Activated CD8-positive, alpha-beta memory T cell treated with anti-CD3 and anti-CD28 coated beads for 4 hours (primary cell): ENCODE measurements around the gene SPATS1.
"Not testable (repeated sequence)": the region's sequence is repeated elsewhere in the genome, so short reads cannot be mapped to it uniquely, and the experiment has no call there.

ENCODE experiments used
- DNase-seq, 2 donors: peaks; one replicate each; pipeline ENCODE4 v3.0.0-alpha.2; 2020; ENCODE audit warnings: low read depth in 2 of 2

Gene SPATS1

DNA sequence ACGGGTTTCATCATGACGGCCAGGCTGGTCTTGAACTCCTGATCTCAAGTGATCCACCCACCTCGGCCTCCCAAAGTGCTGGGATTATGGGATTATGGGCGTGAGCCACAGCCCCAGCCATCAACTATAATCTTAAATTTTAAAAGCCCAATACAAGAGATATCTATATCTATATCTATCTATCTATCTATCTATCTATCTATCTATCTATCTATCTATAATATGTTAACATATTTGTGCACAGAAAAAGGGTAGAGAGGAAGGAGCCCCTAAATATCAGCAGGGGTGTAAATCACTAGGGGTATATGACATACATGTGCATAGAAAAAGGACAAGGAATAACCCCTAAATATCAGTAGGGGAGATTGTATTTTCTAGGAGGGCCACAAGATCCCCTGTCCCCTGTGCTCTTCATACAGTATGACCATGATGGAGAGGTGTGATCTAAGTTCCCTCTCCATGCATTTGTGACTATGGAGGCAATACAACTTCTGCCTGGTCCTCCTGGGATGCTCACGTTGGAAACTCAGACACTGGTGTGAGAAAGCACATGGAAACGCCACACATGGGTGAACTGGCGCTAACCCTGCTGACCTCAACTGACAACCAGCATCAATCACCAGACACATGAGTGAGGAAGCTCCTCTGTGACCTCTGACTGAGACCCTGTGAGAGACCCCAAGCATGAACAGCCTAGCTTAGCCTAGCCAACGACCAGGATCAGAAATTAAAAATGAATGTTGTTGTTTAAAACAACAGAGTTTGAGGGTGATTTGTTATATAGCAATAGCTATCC lies 1.2 kb upstream of the SPATS1 start:
- no peak for DNase-seq

DNA sequence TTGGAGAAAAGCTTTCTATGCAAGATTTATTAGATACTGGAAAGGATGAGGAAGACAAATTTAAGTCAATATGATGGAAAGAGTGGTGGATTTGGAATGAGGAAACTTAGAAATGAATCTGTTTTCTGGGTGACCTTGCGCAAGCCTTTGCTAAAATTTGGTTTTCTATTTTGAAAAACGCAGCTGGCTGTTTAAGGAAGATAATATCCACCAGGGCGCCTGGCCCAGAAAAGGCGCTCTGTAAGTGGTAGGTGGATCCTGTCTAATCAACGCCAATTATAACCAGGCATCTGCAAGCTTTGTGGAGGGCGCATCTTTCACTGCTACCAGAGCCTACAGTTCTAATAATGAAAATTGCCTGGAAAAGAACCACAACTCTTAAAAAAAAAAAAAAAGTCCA lies 398 bp upstream of the SPATS1 start:
- DNase-seq: no peak

DNA sequence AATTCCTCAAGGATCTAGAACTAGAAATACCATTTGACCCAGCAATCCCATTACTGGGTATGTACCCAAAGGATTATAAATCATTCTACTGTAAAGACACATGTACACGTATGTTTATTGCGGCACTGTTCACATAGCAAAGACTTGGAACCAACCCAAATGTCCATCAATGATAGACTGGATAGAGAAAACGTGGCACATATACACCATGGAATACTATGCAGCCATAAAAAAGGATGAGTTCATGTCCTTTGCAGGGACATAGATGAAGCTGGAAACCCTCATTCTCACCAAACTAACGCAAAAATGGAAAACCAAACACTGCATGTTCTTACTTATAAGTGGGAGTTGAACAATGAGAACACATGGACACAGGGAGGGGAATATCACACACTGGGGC lies 4.4 kb downstream of the SPATS1 start:
- DNase-seq: not testable (repeated sequence)

DNA sequence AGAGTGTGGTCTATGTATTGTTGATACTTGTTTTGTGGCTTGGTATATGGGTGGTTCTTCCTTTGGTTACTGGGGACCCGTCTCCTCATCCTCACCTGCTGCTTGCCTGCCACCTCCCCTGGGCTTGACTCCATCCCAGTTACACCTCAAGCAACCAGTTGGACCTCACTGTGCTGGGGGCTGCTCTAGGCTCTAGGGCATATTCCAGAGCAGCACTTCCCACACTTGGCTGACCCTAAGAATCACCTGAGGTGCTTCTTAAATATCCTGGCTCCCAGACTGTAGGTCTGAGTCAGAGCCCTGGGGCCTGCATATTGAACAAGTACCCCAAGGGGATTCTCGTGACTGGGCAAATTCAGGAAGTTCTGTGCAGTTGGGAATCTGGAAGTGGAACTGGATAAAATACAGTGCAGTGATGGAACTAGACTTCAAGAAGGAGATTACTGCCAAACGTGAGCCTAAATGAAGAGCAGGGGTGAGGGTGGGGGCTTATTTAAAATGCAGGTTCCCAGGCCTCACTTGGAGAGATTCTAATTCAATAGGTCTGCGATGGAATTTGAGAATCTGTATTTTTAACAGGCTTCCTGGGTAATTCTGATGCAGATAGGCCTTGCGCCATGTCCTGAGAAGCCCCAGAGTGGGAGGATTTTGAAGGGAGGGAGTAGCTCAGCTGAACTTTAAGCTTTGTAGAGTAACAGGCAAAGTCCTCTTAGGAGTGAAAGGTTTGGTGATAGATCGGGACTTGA lies 7.6 kb downstream of the SPATS1 start:
- no peak for DNase-seq

DNA sequence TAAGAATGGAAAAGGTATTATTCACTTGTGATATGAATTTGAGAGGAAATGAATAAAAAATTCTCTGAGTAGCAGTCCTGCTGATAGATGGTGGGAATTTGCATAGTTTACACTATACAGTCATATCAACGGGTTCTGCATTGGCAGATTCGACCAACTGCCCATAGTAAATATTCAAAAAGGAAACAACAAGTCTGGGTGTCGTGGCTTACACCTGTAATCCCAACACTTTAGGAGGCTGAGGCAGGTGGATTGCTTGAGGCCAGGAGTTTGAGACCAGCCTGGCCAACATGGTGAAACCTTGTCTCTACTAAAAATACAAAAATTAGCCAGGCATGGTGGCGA lies 8.2 kb downstream of the SPATS1 start:
- DNase-seq: not testable (repeated sequence)

DNA sequence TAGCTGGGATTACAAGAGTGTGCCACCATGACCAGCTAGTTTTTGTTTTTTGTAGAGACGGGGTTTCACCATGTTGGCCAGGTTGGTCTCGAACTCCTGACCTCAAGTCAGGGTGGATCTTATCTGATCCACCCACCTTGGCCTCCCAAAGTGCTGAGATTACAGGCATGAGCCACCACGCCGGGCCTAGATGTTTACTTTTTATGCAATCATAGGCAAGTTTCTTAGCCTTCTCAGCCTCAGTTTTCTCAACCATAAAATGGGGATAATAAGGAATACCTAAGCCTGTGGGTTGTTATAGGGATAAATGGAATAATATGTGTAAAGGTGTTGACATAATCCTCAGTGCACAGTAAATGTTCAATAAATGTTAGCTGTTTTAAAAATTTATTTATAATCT lies 9.8 kb downstream of the SPATS1 start:
- no peak for DNase-seq

DNA sequence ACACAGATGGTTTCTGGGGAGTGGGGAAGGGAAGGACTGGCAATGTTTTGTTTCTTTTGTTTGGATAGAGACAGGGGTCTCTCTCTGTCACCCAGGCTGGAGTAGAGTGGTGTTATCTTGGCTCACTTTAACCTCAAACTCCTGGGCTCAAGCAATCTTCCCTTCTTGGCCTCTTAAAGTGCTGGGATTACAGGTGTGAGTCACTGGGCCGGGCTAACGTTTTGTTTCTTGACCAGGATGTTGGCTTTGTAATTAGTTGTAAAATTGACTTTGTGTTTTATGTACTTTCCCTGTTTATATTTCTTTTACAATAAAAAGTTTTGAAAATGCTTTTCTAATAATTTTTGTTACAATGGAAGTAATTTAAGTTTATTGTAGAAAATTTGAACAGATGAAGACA lies 10.9 kb downstream of the SPATS1 start:
- no peak for DNase-seq

DNA sequence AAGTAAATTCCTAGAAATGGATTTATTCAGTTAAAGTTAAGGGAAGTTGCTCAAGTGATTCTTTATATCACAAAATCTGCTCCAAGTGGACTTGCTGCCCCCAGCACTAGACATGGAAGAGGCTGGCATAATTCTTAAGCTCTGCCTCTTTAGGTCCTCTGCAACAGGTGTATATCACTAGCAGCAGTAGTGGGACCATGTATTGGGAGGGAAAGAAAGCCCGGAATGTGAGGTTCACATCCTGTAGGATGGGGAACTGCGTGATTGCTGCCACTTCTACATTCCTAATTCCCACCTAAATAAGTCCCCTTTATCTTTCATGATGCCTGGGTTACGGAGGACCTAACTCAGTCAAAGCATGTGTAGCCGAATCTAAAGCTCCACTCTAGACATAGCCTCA lies 13.2 kb downstream of the SPATS1 start:
- no peak for DNase-seq

DNA sequence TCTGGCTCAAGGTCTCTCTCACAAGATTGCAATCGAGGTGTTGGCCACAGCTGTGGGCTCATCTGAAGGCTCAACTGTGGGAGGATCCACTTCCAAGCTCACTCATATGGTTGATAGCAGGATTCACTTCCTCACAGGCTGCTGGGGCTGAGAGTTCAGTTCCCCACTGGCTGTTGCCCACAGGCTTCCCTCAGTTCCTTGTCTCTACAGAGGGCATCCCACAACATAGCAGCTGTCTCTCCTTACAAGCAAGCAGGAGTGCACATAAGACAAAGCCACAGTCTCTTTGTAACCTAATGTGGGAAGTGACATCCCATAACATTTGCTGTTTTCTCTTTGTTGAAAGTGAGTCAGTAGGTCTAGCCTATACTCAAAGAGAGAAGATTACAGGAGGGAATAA lies 14.0 kb downstream of the SPATS1 start:
- no peak for DNase-seq

DNA sequence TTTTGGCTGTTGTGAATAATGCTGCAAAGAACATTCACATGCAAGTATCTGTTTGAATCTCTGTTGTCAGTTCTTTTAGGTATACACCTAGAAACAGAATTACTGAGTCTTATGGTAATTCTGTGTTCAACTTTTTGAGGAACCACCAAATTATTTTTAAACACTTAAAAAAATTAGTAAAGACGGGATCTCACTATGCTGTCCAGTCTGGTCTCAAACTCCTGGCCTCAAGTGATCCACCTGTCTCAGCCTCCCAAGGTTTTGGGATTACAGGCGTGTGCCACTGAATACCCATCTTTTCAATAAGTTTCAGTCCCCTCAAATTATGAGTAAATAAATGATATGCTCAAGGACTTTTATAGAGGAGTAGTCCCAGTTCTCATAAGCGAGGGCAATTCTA lies 17.5 kb downstream of the SPATS1 start:
- DNase-seq: no peak

DNA sequence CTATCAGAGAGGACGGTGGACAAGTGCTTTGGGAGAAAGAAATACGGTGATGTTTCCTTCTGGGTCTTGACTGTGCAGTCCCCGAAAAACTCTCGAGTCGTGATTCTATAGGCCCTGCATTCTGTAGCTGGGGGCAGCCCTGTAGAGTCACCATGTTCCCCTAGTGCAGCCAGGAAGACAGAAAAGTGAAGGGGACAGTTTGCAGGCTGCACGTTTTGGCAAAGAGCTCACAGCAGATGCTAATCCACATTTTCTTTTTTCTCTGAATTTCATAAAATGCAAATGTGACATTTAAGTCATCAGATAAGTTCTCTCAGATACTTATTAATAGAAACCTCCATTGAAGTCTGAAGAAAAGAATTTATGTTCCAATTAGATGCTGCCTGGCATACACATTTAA lies 19.5 kb downstream of the SPATS1 start:
- DNase-seq: no peak

DNA sequence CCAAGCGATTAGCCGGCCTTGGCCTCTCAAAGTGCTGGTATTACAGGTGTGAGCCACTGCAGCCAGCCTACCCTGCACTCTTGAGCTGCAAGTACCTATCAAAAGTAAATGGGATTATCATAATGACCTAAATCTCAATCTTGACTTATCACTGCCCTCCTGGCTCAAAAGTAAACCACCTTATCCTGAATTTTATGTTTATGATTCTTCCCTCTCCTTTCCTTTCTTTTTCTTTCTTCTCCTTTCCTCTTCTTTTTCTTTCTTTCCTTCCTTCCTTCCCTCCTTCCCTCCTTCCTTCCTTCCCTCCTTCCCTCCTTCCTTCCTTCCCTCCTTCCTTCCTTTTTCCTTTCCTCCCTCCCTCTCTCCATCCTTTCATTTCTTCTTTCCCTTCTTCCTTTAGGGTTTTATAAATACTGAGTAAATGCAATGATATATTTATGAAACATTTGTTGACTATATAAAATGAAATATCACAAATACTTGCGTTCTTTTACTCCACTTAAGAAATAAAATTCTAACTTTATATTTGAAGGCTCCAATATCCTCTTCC lies 21.0 kb downstream of the SPATS1 start:
- DNase-seq: no peak

DNA sequence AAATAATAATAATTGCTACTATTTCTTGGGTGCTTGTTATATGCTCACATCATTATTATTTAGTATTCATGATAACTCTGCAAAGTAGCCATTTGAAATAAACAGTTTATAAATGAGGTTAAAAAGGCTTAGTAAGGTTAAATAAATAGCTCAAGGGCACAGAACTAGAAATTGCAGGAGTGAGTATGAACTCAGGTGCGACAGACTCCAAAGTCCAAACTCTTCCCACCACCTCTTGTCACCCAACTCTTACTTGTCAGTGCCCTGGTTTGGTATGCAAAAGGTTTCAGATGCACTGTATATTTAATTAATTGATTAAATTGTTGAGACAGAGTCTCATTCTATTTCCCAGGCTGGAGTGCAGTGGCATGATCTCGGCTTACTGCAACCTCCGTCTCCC lies 24.3 kb downstream of the SPATS1 start:
- DNase-seq: no peak

DNA sequence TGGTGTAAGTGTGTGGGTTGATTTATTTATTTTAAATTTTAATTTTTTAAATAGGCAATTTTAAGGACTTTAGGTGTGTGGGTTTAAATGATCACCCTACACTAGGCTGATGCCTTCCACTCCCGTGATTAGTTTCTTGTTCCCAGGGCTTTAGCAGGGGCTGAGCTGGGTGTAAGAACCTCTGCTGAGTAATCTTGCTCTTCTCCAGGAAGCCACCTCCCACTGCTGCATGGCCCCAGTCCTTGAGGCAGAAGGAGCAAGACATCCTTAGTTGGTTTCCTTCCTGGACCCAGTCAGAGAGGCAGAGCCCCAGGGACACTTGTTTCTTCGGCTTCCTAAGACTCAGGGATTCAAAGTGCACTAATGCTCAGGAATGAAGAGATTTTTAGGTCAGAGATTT lies 25.2 kb downstream of the SPATS1 start:
- no peak for DNase-seq

DNA sequence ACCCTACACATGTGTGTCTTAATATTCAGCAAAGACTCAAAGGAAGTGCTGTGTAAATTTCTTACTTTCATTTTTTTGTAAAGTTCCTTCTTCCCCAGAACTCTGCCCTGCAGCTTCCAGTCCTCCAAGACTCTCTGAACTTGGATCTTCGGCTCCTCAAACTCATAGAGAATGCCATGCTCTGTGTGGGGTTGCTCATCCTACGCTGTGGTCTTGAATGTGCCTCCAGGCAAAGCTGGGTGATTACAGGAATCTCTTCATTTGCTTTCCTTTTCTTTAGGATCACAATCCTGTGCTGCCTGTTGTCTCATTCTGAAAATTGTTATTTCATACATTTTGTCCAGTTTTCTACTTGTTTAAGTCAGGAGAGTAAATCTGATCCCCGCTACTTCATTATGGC lies 30.6 kb downstream of the SPATS1 start:
- no peak for DNase-seq

DNA sequence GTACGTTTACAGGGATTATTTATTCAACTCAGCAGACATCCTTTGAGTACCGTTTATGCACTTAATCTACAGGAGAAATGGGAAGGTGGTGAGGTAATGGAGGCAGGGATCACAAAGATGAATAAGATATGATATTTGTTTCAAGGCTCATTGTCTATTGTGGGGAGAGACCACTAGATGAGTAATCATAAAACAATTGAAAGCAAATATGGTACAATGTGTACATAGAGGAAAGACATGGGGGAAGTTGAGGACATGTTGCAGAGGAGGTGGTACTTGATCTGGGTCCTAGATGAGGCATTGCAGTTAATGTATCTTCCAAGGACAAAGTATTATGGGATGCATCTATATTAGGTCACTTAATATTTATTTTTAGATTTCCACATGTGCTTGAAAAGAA lies 31.3 kb downstream of the SPATS1 start:
- no peak for DNase-seq

DNA sequence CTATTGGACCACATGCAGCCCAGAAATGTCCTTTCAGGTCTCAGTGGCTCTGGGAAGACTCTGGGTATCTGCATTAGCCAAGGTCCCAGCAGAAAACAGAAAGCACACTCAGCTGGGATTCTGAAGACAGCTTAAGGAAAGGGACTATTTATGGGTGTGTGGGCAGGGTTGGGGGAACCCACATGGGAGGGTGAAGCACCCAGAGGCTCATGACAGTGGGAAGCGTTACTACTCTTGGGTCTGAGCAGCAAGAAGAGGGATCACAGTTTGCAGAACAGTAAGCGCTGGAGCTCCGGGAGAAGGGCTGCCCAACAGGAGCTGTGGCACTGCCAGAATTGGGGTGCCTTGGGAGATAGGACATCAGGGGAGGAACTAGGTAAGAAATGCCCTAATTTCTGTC lies 32.6 kb downstream of the SPATS1 start:
- no peak for DNase-seq

DNA sequence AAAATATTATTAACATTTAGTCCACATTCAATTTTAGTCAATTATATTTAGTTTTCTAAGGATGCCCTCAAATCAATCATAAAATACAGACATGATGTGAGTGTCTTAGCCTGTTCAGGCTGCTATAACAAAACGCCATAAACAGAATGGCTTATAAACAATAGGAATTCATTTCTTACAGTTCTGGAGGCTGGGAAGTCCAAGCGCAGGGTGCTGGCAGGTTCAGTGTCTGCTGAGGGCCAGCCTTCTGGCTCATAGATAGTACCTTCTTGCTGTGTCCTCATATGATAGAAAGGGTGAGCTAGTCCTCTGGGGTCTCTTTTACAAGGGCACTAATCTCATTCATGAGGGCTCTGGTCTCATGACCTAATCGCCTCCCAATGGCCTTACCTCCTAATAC lies 35.0 kb downstream of the SPATS1 start:
- no peak for DNase-seq

DNA sequence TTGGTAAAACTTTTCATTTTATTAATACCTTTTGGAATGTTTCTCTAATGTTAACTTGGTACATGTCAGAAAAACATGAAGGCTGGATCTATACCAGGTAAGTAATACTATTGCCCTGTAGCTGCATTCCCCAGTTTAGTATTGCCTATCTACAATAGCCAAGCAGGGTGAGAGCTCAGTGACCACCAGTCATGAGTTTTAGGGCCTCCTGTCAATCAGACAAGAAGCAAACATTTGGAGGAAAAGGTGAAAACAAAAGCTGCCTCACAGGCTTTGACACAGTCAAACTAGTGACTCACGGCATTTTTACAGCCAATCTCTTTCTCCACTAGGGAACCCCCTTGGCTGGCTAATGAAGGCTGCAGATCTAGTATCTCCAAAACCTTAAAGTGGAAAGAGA lies 35.5 kb downstream of the SPATS1 start:
- DNase-seq: no peak

DNA sequence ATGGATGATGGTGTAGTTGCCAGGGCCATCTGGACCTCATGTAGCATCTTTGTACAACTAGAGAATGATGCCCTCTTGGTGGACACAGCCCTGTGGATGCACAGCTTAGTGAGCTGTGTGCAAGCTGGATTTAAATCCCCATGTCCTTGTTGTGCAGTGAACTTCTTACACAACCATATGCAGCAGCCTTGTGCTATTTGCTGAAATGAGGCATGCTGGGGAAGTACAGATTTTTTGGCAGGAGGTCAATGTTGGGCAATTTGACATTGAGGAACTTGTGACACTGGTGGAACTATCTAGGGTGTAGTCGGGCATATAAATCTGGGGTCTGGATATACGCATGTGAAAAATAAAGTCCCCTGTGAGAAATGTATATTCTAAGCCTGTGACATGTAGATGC lies 39.3 kb downstream of the SPATS1 start:
- DNase-seq: no peak

DNA sequence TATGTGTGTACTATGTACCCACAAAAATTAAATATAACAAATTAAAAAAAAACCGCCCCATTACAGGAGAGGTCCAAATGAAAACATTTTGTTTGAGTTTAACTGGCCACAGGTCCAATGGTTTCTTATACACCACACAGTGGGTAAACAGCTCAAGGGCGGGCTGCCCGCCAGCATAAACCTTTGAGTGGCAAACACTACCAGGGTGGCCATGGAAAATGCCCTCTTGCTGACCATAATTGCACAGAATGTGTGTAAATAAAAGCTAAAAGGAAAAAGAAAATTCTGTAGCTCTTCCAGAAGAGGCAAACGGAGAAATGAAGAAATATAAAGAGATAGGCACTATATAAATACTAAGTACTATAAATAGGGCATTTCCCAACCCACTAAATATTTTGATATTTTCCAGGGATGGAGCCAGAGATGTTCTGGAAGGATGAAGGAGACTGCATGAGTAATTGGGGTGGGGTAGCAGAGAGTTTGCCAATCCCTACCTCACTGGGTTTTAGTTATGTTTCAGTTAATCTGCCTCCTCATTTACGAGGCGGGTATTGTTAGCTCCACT lies 44.0 kb downstream of the SPATS1 start:
- DNase-seq: no peak

DNA sequence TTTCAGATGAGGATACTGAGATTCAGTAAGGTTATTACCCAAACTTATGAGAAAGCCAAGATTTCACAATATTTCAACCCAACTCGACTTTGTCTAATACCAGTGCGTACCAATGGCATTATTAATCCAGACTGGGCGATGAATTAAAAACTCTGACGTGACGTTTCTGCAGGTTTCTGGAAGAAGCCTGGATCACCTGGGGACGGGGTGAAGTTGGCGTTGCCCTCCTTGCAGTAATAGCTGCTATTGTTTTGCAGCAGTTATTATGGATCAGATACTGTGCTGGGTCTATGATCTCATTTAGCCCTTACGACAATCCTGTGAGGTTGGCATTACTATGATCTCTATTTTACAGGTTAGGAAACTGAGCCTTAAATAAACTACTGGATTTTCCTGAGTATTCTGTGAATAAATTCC lies 44.5 kb downstream of the SPATS1 start:
- DNase-seq: no peak
